Loucy (cell line): Measurements from ENCODE around the gene SLC18A3.

Source experiments
- H2AFZ ChIP-seq: fragments of 200-600 bp; sonication (generic); 2 replicates; pipeline ENCODE4 v1.6.0; 2016; ENCODE audit warnings: antibody characterized with exemption, mild to moderate bottlenecking, low read length, moderate library complexity
- H3F3A ChIP-seq: fragments of 200-600 bp; 2 replicates; pipeline ENCODE4 v1.6.0; 2016; ENCODE audit warnings: antibody characterized with exemption, low read depth, mild to moderate bottlenecking
- H3K27me3 ChIP-seq: fragments of 200-600 bp; sonication (generic); 2 replicates; pipeline ENCODE4 v1.6.1; 2014; ENCODE audit warnings: low read length, mild to moderate bottlenecking; ENCODE audit not compliant: insufficient read depth, poor library complexity, severe bottlenecking
- H3K36me3 ChIP-seq: fragments of 200-600 bp; sonication (generic); 2 replicates; pipeline ENCODE4 v1.6.1; 2016; ENCODE audit warnings: low read length; ENCODE audit not compliant: insufficient read depth
- H3K4me1 ChIP-seq: fragments of 200-600 bp; sonication (generic); 2 replicates; pipeline ENCODE4 v1.5.1; 2014; ENCODE audit warnings: low read length, mild to moderate bottlenecking; ENCODE audit not compliant: insufficient read depth, poor library complexity, severe bottlenecking
- H3K4me2 ChIP-seq: fragments of 200-600 bp; sonication (generic); 2 replicates; pipeline ENCODE4 v1.6.0; 2014; ENCODE audit warnings: antibody characterized with exemption, low read length, low read depth, mild to moderate bottlenecking; ENCODE audit not compliant: poor library complexity, severe bottlenecking
- H3K4me3 ChIP-seq: fragments of 200-600 bp; sonication (generic); 2 replicates; pipeline ENCODE4 v1.5.1; 2014; ENCODE audit warnings: low read length, mild to moderate bottlenecking, mixed read lengths; ENCODE audit not compliant: poor library complexity, severe bottlenecking
- H3K79me2 ChIP-seq: fragments of 200-600 bp; sonication (generic); 2 replicates; pipeline ENCODE4 v1.6.1; 2014; ENCODE audit warnings: low read length; ENCODE audit not compliant: insufficient read depth
- H3K9ac ChIP-seq: fragments of 200-600 bp; sonication (generic); 2 replicates; pipeline ENCODE4 v1.6.0; 2014; ENCODE audit warnings: mild to moderate bottlenecking, low read depth, low read length, moderate library complexity; ENCODE audit not compliant: poor library complexity, severe bottlenecking
- H3K9me2 ChIP-seq: fragments of 200-600 bp; sonication (generic); replicated peaks from 2 replicates; pipeline ENCODE4 v1.6.1; 2016; ENCODE audit warnings: low read depth, low read length, mixed read lengths
- H3K9me3 ChIP-seq: fragments of 200-600 bp; sonication (generic); 2 replicates; pipeline ENCODE4 v1.6.1; 2014; ENCODE audit warnings: mild to moderate bottlenecking, antibody characterized with exemption, low read length, low read depth; ENCODE audit not compliant: insufficient read depth
- H4K20me1 ChIP-seq: fragments of 200-600 bp; sonication (generic); 2 replicates; pipeline ENCODE4 v1.6.0; 2014; ENCODE audit warnings: antibody characterized with exemption, low read length, mild to moderate bottlenecking; ENCODE audit not compliant: insufficient read depth, poor library complexity, severe bottlenecking
- CTCF ChIP-seq: fragments of 200-600 bp; sonication (generic); conservative IDR thresholded peaks from 2 replicates; pipeline ENCODE4 v1.5.1; 2014; ENCODE audit warnings: mild to moderate bottlenecking, antibody characterized with exemption, low read length
- EZH2phosphoT487 ChIP-seq: fragments of 200-600 bp; IDR thresholded peaks from 2 replicates; pipeline ENCODE4 v1.6.1; 2018; ENCODE audit warnings: antibody characterized with exemption, mild to moderate bottlenecking, moderate library complexity, borderline replicate concordance

The SLC18A3 gene

GRCh38 chr10:49611816-49612512 is 1.9 kb downstream of the SLC18A3 start:
- Histone ChIP-seq H3K9me3 (no peaks in the 10 kb centered on the region), H4K20me1 (no peaks in the 10 kb centered on the region), H3K79me2 (no peaks in the 10 kb centered on the region), H3K9me2 (no peaks in the 10 kb centered on the region), H3K4me2 (no peak overlapping the region), H3K4me1 (no peaks in the 10 kb centered on the region), H3K27me3 (peaks cover 4% of the 10 kb centered on the region), H3K36me3 (no peaks in the 10 kb centered on the region), H2AFZ (no peak overlapping the region), H3K9ac (no peak overlapping the region), H3K4me3 (no peak overlapping the region), H3F3A (no peaks in the 10 kb centered on the region)
- TF ChIP-seq CTCF: no peak
- no peak for TF ChIP-seq EZH2phosphoT487

- Histone ChIP-seq H3K4me2 (no peak overlapping the region), H3K9me3 (no peaks in the 10 kb centered on the region), H3F3A (no peaks in the 10 kb centered on the region), H3K9ac (no peak overlapping the region), H3K79me2 (no peaks in the 10 kb centered on the region), H3K27me3 (peaks cover 4% of the 10 kb centered on the region), H4K20me1 (no peaks in the 10 kb centered on the region), H3K9me2 (no peaks in the 10 kb centered on the region), H3K4me3 (no peak overlapping the region), H3K36me3 (no peaks in the 10 kb centered on the region), H3K4me1 (no peaks in the 10 kb centered on the region), H2AFZ (no peak overlapping the region)
- TF ChIP-seq EZH2phosphoT487: no peak
- no peak for TF ChIP-seq CTCF
These were observed 2.5 kb downstream of the SLC18A3 start for GRCh38 chr10:49612513-49613164.

- peaks cover 4% of the 10 kb centered on the region for H3K27me3 ChIP-seq
- H3K79me2 ChIP-seq: no peaks in the 10 kb centered on the region
- H3K4me3 ChIP-seq: no peak overlapping the region
- no peak overlapping the region for H3K4me2 ChIP-seq
- no peaks in the 10 kb centered on the region for H3K36me3 ChIP-seq
- H3K9me3 ChIP-seq: no peaks in the 10 kb centered on the region
- TF ChIP-seq CTCF (no peak), EZH2phosphoT487 (no peak)
- H3K9ac ChIP-seq: no peak overlapping the region
- H3K4me1 ChIP-seq: no peaks in the 10 kb centered on the region
- no peak overlapping the region for H2AFZ ChIP-seq
- H3F3A ChIP-seq: no peaks in the 10 kb centered on the region
- no peaks in the 10 kb centered on the region for H4K20me1 ChIP-seq
- H3K9me2 ChIP-seq: no peaks in the 10 kb centered on the region
These were observed 3.2 kb downstream of the SLC18A3 start for GRCh38 chr10:49613165-49613881.
